COLO829 (cell line): Measurements from ENCODE around the gene LMNB1.
"Not testable (repeated sequence)": the region's sequence is repeated elsewhere in the genome, so short reads cannot be mapped to it uniquely, and the experiment has no call there.

Source experiments
- DNase-seq: peaks from one replicate; pipeline ENCODE4 v3.0.0; 2012; ENCODE audit warnings: low spot score

The LMNB1 gene, protein sequence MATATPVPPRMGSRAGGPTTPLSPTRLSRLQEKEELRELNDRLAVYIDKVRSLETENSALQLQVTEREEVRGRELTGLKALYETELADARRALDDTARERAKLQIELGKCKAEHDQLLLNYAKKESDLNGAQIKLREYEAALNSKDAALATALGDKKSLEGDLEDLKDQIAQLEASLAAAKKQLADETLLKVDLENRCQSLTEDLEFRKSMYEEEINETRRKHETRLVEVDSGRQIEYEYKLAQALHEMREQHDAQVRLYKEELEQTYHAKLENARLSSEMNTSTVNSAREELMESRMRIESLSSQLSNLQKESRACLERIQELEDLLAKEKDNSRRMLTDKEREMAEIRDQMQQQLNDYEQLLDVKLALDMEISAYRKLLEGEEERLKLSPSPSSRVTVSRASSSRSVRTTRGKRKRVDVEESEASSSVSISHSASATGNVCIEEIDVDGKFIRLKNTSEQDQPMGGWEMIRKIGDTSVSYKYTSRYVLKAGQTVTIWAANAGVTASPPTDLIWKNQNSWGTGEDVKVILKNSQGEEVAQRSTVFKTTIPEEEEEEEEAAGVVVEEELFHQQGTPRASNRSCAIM

DNA sequence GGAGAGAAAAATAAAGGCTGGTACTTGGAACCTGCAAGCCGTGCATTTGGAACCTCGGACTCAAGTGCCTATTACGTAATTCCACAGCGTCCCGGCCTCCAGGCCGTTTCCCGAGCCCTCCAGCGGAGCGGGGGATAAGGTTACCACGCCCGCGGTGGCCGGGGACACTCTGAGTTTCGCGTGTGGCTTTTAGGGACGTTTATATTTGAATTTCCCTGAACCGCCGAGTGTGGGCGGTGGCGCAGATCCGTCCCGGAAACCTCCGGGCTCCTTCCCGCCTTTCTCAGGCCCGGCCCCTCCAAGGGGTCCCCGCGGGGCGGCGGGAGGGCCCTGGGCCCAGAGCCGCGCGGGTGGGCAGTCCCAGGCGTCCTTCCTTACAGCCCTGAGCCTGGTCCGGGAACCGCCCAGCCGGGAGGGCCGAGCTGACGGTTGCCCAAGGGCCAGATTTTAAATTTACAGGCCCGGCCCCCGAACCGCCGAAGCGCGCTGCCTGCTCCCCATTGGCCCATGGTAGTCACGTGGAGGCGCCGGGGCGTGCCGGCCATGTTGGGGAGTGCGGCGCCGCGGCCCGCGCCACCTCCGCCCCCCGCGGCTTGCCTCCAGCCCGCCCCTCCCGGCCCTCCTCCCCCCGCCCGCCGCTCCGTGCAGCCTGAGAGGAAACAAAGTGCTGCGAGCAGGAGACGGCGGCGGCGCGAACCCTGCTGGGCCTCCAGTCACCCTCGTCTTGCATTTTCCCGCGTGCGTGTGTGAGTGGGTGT is at the start of gene LMNB1:
Gene LMNB1, plus strand, starts transcription at position 638 of the 758 bp plus-strand sequence. CDS start 373 bp downstream, outside the sequence.
- peak; percentile 54 for DNase-seq

DNA sequence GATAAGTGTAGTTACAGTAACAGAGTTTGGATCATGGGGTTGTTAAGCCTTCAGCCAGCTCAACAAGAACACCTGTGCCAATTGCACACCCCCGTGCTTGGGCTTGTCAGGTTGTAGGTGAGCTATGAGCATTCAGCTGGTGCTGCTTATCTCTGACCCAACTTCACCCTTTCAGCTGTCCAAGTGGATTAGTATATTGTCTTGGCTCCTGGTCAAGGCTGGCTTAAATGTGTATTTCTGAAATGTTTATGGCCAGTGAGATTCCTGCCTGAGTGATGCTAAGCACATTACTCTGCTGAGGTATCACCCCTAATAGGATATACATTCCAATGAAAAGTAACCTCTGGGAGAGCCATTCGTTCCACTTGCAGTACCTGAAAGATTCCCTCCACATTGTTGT is 44.2 kb upstream of the LMNB1 start:
- DNase-seq = no peak

- DNase-seq = not testable (repeated sequence)
These were observed 42.4 kb upstream of the LMNB1 start for GRCh38 chr5:126734573-126734972.

DNA sequence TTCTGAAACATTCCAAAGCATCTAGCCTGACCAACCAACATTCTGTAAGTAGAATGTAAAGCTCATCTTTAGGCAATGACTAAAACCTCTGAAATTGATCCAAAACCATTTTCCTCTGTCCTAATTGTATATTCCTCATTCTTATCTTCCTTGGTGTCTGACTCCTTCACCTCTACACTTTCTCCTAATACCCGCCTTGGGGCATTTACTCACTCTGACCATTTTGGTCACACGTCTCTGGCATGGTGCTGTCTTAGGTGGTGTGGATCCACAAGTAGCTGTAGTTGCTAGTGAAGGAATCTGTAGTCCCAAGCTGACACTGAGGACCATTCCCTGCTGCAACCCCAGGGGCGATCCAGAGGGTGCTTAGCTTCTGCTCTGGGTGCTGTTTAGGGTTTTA is 40.8 kb upstream of the LMNB1 start:
- DNase-seq = no peak

GRCh38 chr5:126741361-126741760 is 35.6 kb upstream of the LMNB1 start:
- DNase-seq = no peak

GRCh38 chr5:126742425-126742824 is 34.5 kb upstream of the LMNB1 start:
- no peak for DNase-seq

GRCh38 chr5:126744836-126745235 is 32.1 kb upstream of the LMNB1 start:
- DNase-seq = no peak

- DNase-seq = no peak
These were observed 31.5 kb upstream of the LMNB1 start for GRCh38 chr5:126745259-126745992.

- DNase-seq = no peak
These were observed 30.6 kb upstream of the LMNB1 start for GRCh38 chr5:126746290-126746689.

DNA sequence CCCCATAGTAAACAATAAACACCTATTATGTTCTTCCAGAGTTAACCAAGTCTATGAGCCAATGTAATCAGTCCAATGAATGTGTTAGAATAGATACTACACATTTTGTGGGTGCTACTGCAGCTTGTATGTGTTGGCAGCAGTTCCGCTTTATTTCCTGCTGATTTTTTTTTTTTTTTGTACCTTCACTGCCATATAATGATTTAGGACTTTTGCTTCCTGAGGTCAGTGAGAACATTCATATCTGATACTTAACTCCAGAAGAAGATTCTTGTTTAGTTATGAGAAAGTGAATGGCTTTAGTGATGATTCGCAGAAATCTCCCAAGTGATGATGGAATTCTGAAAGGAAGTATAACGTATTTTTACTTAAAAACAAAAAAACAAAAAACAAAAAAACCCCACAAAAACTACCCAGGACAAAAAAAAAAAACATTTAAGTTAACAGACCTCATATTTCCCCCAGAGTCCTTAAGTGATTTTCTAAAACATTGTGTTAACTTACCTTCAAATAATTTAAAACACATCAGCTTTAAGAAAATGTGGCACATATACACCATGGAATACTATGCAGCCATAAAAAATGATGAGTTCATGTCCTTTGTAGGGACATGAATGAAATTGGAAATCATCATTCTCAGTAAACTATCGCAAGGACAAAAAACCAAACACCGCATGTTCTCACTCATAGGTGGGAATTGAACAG is 24.7 kb upstream of the LMNB1 start:
- no peak for DNase-seq

DNA sequence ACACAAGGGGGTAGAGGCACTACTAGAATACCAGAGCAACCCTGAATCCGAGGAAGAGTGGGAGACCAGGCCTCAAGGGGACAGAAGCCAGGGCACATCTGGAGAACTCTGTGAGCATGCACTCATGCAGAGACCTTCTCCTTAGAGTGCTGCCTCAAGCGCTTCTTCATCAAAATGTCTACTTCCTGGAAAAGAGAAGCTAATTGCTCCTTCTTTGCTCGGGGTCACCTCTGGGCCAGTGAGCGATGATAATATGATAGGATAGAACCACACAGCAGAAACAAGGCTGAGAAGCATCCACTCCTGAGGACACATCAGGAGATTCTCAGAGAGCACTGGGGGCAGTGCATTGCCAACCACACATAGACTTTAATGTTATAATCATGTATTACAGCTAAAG is 23.7 kb upstream of the LMNB1 start:
- no peak for DNase-seq

DNA sequence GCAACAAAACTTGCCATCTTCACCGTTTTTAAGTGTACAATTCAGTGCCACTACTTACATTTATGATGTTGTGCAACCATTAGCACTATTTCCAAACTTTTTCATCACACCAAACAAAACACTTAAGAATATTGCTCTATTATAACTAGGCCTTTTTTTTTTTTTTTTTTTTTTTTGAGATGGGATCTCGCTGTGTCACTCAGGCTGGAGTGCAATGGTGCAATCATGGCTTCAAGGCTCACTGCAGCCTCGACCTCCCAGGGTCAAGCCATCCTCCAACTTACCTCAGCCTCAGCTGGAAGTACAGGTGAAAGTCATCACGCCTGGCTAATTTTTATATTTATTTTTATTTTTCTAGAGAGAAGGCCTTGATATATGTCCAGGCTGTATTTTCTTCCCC is 22.3 kb upstream of the LMNB1 start:
- DNase-seq = no peak

DNA sequence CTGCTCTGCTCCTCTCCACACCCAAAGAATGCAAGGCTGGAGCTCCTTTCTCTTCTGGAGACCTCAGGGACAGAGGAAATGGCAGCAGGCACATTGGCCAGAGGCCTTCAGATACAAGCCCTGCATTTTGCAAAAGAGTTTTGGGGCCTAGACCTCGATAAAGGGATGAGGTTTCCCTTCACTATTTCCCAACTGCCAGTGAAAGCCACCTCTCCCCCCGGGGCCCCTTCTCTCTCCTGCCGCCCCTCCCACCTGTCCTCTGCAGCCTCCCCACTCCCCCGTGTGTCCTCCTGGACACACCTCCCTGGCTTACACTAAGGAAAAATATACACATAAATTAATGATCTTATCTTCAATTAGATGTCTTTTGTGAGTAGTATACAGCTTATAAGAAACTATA is 21.3 kb upstream of the LMNB1 start:
- no peak for DNase-seq

- no peak for DNase-seq
These were observed 19.1 kb upstream of the LMNB1 start for GRCh38 chr5:126757713-126758357.

DNA sequence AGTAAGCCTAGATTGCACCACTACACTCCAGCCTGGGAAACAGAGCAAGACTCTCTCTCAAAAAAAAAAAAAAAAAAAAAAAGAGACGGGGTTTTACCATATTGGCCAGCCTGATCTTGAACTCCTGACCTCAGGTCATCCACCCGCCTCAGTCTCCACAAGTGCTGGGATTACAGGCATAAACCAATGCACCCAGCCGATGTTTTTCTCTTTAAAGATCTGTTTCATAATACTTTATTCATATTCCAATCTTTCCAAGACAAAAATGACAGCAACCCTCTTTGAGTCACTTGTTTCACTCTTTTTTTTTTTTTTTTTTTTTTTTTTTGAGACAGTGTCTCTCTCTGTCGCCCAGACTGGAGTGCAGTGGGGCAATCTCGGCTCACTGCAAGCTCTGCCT is 13.6 kb upstream of the LMNB1 start:
- no peak for DNase-seq

DNA sequence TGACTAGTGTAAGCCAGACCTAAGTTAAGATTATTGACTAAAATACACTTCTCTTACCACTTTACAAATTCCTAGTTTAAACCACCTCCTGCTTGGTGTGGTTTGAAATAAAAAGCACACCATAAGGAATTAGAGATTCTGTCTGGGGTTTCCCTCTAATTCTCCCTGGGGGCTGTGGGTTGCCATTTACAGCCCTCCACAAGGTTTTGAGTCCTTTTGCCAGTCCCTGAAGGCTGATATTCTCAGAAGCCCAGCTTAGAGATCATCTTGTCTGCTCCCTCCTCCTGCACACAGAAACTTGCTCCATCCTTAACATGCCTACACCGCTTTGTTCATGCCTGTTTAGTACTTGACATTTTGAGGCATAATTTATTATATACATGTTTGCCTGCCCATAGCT is 7.2 kb upstream of the LMNB1 start:
- DNase-seq = no peak

- not testable (repeated sequence) for DNase-seq
These were observed 3.4 kb upstream of the LMNB1 start for GRCh38 chr5:126773536-126773935.

- DNase-seq = not testable (repeated sequence)
These were observed 2.3 kb upstream of the LMNB1 start for GRCh38 chr5:126774595-126774994.

DNA sequence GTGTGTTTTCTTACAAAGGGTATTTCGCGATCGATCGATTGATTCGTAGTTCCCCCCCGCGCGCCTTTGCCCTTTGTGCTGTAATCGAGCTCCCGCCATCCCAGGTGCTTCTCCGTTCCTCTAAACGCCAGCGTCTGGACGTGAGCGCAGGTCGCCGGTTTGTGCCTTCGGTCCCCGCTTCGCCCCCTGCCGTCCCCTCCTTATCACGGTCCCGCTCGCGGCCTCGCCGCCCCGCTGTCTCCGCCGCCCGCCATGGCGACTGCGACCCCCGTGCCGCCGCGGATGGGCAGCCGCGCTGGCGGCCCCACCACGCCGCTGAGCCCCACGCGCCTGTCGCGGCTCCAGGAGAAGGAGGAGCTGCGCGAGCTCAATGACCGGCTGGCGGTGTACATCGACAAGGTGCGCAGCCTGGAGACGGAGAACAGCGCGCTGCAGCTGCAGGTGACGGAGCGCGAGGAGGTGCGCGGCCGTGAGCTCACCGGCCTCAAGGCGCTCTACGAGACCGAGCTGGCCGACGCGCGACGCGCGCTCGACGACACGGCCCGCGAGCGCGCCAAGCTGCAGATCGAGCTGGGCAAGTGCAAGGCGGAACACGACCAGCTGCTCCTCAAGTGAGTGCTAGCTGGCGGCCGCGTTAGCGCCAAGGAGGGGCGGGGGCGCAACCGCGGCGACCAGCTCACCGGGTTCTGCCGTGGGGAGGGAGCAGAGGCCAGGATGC is 480 bp downstream of the LMNB1 start:
- DNase-seq = no peak

GRCh38 chr5:126777975-126778674 is 1.2 kb downstream of the LMNB1 start:
- peak; percentile 35 for DNase-seq
